ENCODE measurements around the gene PHC2.

PHC2 gene

DNA sequence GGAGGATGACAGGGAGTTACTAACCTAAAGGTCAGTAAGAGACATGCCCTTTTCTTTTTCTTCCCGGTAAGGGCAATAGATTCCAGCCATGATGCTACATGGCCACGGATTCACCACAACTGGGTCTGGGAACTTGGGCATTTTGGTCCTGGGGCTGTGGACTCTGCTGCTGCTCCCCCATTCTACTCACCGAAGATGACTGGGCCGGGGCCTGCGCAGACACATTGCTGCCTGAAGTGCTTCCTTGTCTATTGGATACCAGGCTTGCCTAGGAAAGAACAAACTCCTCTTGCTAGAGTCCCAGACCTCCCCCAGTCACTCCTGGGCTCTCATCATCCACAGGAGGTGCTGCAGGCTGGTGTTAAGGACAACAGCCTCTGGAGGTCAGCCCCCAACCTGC is 60.1 kb downstream of the PHC2 start:
- no peak for DNase-seq (ENCODE audit: low read depth in 2 of 3, low spot score in 2 of 3)

GRCh38 chr1:33370301-33370700 is 60.6 kb downstream of the PHC2 start:
- DNase-seq (ENCODE audit: low read depth in 2 of 3, low spot score in 2 of 3), result no peak

GRCh38 chr1:33369764-33370163 is 61.1 kb downstream of the PHC2 start:
- no peak for DNase-seq (ENCODE audit: low read depth in 2 of 3, low spot score in 2 of 3)

DNA sequence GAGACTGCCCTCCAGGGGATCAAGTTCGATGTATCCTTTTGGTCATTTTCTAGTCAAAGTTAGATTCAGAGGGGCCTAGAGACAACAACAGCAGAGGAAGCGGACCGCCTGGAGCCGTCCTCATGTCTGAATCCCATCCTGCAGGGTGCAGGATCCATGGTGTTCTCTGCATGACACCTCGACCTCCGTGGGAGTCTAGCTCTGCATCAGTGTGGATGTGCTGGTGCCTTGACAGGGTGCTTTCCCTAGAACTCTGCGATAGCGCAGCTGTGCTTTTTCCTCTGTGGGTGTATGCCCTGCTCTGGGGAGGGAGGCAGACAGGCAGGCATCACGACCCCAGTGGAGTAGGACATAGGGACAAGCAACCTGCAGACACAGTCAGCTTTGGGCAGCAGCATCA is 61.8 kb downstream of the PHC2 start:
- DNase-seq (ENCODE audit: low read depth in 2 of 3, low spot score in 2 of 3), result no peak

DNA sequence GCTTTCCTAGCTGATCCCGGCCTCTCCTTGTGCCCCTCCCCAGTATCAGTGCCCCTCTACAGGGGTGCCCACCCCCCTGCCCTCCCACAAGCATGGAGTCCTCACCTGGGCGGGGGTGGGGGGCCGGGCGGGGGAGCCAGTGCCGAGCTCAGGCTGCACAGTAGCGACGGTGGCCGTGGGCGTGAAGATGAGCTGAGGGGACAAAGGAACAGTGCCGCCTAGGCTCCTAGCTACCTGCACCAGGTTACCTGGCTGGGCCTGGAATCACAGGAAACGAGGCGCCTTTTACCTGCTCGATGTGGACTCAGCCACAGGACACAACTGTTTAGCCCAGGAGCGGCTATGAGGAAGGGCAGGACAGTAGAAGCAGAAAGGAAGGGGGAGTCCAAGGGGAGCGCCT is 62.5 kb downstream of the PHC2 start:
- DNase-seq (ENCODE audit: low read depth in 2 of 3, low spot score in 2 of 3), result no peak

DNA sequence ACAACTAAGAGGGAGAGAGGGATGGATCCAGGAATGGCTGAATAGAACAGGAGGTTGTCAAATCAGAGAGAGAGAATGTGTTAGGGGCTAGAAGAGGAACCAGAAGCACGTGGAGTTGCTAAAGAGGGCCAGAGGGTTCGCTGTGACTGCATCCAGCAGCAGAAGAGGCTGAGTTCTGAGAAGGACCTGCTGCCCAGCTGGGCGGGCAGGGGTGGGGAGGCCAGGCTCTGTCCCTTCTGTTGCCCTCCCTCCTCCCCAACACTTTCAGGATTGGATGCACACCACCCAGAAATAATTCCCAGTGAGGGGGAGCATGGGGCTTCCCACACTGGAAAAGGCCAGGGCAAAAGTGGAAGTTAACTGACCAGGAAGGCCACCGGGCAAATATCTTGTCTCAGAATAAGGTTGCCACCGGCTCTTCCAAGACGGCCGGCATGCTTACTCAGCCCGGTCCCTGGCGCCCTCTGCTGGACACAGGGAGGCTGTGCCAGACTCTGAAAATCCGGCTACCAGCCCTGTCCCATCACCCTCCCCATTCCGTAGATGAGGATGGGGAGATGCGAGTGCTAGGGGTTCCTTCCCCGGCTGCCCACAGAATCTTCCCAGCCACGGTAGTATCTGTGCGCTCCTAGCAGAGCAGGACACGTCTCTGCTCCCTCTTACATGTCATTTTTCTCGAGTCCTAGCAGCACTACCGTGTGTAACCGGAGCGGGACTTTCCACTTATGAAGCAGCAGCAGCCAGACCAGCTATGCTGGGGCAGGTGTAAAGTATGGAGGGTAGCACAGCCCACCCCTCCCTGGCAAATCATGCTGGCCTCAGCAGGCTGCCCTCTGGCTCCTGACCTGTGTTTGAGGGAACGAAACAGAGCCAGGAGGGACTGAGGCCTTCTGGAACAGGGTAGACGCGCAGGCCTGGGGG is 63.1 kb downstream of the PHC2 start:
- DNase-seq (ENCODE audit: low read depth in 2 of 3, low spot score in 2 of 3), result peak; percentile 44 to 83 (median 83)

GRCh38 chr1:33366762-33367484 is 64.0 kb downstream of the PHC2 start:
- DNase-seq (ENCODE audit: low read depth in 2 of 3, low spot score in 2 of 3), result no peak

GRCh38 chr1:33365560-33365997 is 65.3 kb downstream of the PHC2 start:
- no peak for DNase-seq (ENCODE audit: low read depth in 2 of 3, low spot score in 2 of 3)

- DNase-seq (ENCODE audit: low read depth in 2 of 3, low spot score in 2 of 3), result no peak
Measured at GRCh38 chr1:33364565-33364918, 66.4 kb downstream of the PHC2 start.

- no peak for DNase-seq (ENCODE audit: low read depth in 2 of 3, low spot score in 2 of 3)
Measured at GRCh38 chr1:33363470-33363861, 67.4 kb downstream of the PHC2 start.

DNA sequence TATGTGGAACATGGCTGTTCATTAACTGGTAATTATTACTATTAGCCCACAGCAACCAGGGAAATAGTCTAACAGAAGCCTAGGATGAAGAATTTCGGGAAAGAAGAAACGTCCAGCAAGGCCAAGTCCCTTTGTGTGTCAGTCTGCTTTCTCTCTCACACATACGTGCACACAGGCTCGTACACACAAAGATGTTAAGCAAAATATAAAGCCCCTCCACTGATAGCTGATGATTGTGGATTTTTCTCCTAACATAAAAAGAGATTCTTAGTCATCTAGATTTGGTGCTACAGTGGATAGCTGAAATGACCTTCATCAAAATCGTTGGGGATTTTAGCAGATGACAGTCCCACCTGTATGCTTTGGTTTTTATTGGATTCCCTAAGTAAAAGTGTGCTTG is 67.9 kb downstream of the PHC2 start:
- no peak for DNase-seq (ENCODE audit: low read depth in 2 of 3, low spot score in 2 of 3)

DNA sequence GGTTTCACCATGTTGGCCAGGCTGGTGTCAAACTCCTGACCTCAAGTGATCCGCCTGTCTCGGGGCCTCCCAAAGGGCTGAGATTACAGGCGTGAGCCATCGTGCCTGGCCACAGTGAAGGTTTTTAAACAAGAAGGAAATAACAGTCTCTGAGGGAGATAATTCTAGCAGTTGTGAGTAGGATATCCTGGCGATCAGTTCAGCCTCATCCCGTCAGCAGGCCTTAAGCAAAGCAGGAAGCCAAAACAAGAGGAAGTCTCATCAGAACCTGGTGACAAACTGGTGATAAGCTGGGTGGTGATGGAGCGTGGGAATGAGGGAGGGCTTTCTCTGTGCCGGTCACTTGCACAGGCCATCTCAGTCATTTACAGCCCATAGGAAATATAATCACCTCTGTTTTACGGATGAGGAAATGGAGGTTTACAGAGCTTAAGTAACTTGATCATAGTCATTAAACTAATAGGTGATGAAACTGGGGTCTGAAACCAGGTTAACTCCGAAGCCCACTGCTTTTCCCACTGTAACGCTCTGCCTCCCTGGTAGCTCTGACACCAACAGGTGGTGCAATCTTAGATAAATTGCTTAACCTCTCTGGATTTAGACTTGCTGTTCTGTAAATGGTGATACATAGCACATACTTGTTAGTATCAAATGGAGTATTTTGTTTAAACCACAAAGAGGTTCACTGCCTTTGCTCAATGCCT is 69.2 kb downstream of the PHC2 start:
- DNase-seq (ENCODE audit: low read depth in 2 of 3, low spot score in 2 of 3), result no peak

GRCh38 chr1:33360367-33360766 is 70.5 kb downstream of the PHC2 start:
- DNase-seq (ENCODE audit: low read depth in 2 of 3, low spot score in 2 of 3), result no peak

- no peak for DNase-seq (ENCODE audit: low read depth in 2 of 3, low spot score in 2 of 3)
Measured at GRCh38 chr1:33359931-33360330, 71.0 kb downstream of the PHC2 start.

DNA sequence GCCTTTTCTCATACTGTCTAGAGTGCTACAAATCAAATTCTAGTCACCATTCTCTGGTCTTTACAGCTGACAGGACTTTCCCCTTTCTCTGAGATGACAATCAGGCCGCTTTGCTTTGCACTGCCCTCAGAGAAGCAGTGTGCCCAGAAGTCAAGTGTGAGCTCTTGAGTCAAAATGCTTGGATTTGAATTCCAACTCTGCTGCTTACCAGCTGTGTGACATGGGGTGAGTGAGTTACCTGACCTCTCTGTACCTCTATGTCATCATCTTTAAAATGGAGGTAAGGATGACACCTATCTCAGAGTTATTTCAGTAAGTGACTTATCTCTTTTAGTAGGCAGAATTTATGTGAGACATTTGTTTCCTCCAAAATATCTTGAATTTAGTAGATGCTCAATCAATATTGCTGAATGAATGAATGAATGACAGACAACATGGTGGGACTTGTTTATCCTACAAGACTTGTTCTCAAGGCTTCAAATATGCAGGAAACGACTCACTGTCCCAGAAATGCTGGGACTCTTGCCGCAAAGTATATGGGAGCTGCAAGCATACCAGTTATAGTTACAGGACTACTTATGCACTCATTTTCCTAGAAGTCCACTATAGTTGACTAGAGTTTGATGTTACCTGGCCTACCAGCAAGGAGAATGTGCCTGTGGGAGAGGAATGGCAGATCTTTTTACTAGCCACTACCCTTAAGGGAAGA is 71.9 kb downstream of the PHC2 start:
- no peak for DNase-seq (ENCODE audit: low read depth in 2 of 3, low spot score in 2 of 3)

DNA sequence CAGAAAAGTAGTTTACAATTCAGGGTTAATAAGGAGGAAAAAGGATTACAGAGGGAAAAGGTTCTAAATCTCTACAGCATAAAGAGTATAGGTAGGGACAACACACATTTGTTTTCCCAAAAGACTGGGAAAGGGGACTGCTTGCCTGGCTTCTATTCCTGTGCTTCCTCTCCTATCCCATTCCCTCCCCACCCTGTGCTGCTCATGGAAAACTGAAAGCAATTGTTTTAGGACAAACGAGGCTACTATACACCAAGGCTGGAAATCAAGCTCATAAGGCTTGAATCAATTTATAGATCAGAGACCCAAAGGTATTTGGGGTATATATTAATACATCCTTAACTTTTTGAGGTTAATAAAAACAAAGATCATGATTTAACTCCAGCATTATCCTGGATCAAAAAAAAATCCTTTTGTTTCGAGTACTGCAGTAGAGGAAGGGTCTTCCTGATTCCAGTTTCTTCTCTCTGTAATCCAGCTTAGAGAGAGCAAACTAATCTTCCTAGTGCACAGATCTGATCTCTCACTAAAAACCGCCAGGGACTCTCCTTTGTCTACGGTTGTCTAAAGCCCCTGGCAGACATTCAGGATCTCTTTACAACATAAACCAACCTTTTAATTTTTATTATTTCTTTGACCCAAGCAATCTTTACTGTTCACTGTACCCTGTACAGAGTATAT is 72.6 kb downstream of the PHC2 start:
- no peak for DNase-seq (ENCODE audit: low read depth in 2 of 3, low spot score in 2 of 3)

DNA sequence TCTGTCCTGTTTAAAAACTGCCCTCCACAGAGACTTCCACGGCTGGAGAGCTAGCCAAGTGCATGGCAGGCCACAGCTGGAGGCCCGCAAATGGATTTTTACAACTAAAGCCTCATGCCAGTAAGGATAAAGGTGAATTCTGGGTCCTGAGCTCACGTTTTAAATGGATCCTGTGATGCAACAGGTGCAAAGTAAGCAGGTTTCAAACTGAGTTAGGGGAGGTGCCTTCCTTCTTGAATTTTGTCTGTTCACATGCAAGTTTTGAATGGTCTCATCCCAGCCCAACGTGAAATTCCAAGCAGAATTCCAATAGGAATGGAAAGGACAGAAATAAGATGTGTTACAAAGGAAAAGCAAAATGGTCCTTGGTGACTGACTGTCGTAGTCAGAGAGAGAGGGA is 73.8 kb downstream of the PHC2 start:
- no peak for DNase-seq (ENCODE audit: low read depth in 2 of 3, low spot score in 2 of 3)

- no peak for DNase-seq (ENCODE audit: low read depth in 2 of 3, low spot score in 2 of 3)
Measured at GRCh38 chr1:33354707-33355316, 76.1 kb downstream of the PHC2 start.

DNA sequence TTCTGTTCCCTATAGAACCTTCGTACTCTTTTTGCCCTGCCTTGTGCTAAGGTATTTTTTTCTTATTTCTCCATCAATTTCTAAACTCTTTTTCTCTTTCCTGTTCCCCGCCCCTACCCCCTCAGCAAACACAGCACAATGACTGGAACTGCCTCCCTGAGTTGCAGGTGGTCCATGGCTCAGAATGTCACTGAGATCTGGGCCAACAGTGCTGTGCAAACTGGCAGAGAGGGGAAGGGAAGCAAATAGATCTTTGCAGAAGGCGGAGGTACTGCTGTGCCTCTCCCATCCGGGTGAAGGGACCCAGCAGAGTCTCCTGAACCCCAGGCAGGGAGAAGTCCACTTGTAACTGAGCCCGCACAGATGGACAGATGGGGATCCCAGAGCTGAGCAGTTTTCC is 77.4 kb downstream of the PHC2 start:
- no peak for DNase-seq (ENCODE audit: low read depth in 2 of 3, low spot score in 2 of 3)

GRCh38 chr1:33351281-33351660 is 79.6 kb downstream of the PHC2 start:
- DNase-seq (ENCODE audit: low read depth in 2 of 3, low spot score in 2 of 3), result no peak
